Neural cell (in vitro differentiated cells): ENCODE measurements around the gene PRRT2. TPM values are rescaled to one million over a fixed set of nuclear protein-coding genes. Genes with fewer than 3 reads are reported as not detected.
A peak's percentile ranks its signal among the peaks of the same experiment; 100 is the strongest.
"Not testable (repeated sequence)": the region's sequence is repeated elsewhere in the genome, so short reads cannot be mapped to it uniquely, and the experiment has no call there.

ENCODE experiments used
- H2AFZ ChIP-seq: fragments of 200-600, 300-800 bp; sonication (generic), shearing (Covaris generic); 2 replicates; pipeline ENCODE4 v1.6.0; 2014; ENCODE audit warnings: low read depth, mild to moderate bottlenecking, antibody characterized with exemption, low read length, moderate library complexity
- H3F3A ChIP-seq: fragments of 200-600 bp; shearing (Covaris generic); 2 replicates; pipeline ENCODE4 v1.6.1; 2016; ENCODE audit warnings: mild to moderate bottlenecking, moderate library complexity, mixed read lengths, antibody characterized with exemption, low read length; ENCODE audit not compliant: insufficient read depth, poor library complexity, severe bottlenecking
- H3K27ac ChIP-seq: fragments of 200-600, 300-800 bp; sonication (generic), shearing (Covaris generic); 2 replicates; pipeline ENCODE4 v1.5.1; 2014; ENCODE audit warnings: mild to moderate bottlenecking, low read length, moderate library complexity
- H3K27me3 ChIP-seq: fragments of 300-800, 200-600 bp; sonication (generic), shearing (Covaris generic); 2 replicates; pipeline ENCODE4 v1.6.0; 2014; ENCODE audit warnings: mild to moderate bottlenecking, low read depth, low read length, moderate library complexity; ENCODE audit not compliant: insufficient read depth
- H3K36me3 ChIP-seq: fragments of 300-800, 200-600 bp; sonication (generic), shearing (Covaris generic); 2 replicates; pipeline ENCODE4 v1.5.1; 2014; ENCODE audit warnings: mild to moderate bottlenecking, antibody characterized with exemption, low read length, moderate library complexity; ENCODE audit not compliant: insufficient read depth
- H3K4me2 ChIP-seq: fragments of 300-800, 200-600 bp; sonication (generic), shearing (Covaris generic); 2 replicates; pipeline ENCODE4 v1.6.0; 2014; ENCODE audit warnings: mild to moderate bottlenecking, low read length
- H3K4me3 ChIP-seq: fragments of 300-800, 200-600 bp; sonication (generic), shearing (Covaris generic); 2 replicates; pipeline ENCODE4 v1.5.1; 2014; ENCODE audit warnings: mild to moderate bottlenecking, low read length, moderate library complexity
- H3K79me2 ChIP-seq: fragments of 200-600 bp; shearing (Covaris generic); replicated peaks from 2 replicates; pipeline ENCODE4 v1.6.0; 2014; ENCODE audit warnings: mild to moderate bottlenecking, low read length, moderate library complexity; ENCODE audit not compliant: insufficient read depth
- H3K9ac ChIP-seq: fragments of 300-800, 200-600 bp; sonication (generic), shearing (Covaris generic); 2 replicates; pipeline ENCODE4 v1.6.1; 2016; ENCODE audit warnings: mild to moderate bottlenecking, low read length, mixed read lengths
- H3K9me2 ChIP-seq: fragments of 200-600 bp; shearing (Covaris generic); 2 replicates; pipeline ENCODE4 v1.6.1; 2016; ENCODE audit warnings: mild to moderate bottlenecking, low read length, mixed read lengths; ENCODE audit not compliant: insufficient read depth
- H3K9me3 ChIP-seq: fragments of 200-600, 300-800 bp; sonication (generic), shearing (Covaris generic); 2 replicates; pipeline ENCODE4 v1.6.1; 2016; ENCODE audit warnings: mild to moderate bottlenecking, mixed run types, low read length, moderate library complexity, mixed read lengths
- H4K20me1 ChIP-seq: fragments of 200-600 bp; shearing (Covaris generic); 2 replicates; pipeline ENCODE4 v1.6.1; 2016; ENCODE audit warnings: mild to moderate bottlenecking, mixed run types; ENCODE audit not compliant: insufficient read depth
- CTCF ChIP-seq: fragments of 450-650 bp; IDR thresholded peaks from 2 replicates; pipeline ENCODE4 v1.5.1; 2014; ENCODE audit warnings: antibody characterized with exemption, mild to moderate bottlenecking, moderate library complexity; ENCODE audit not compliant: poor library complexity, severe bottlenecking
- EP300 ChIP-seq: fragments of 450-650 bp; conservative IDR thresholded peaks from 2 replicates; pipeline ENCODE4 v1.6.1; 2014; ENCODE audit warnings: antibody characterized with exemption, mild to moderate bottlenecking, moderate library complexity; ENCODE audit not compliant: poor library complexity, severe bottlenecking
- EZH2 ChIP-seq: fragments of 200-600, 300-800 bp; shearing (Covaris generic), sonication (generic); IDR thresholded peaks from 2 replicates; pipeline ENCODE4 v1.6.1; 2014; ENCODE audit warnings: antibody characterized with exemption, low read length, borderline replicate concordance, mild to moderate bottlenecking; ENCODE audit not compliant: insufficient read depth, poor library complexity, severe bottlenecking
- MXI1 ChIP-seq: fragments of 450-650 bp; conservative IDR thresholded peaks from 2 replicates; pipeline ENCODE4 v1.6.1; 2014; ENCODE audit warnings: antibody characterized with exemption, mild to moderate bottlenecking; ENCODE audit not compliant: poor library complexity, severe bottlenecking
- REST ChIP-seq: IDR thresholded peaks from 2 replicates; pipeline ENCODE4 v1.6.1; 2012; ENCODE audit warnings: borderline replicate concordance
- SMC3 ChIP-seq: fragments of 450-650 bp; conservative IDR thresholded peaks from 2 replicates; pipeline ENCODE4 v1.6.1; 2014; ENCODE audit warnings: antibody characterized with exemption, mild to moderate bottlenecking, moderate library complexity; ENCODE audit not compliant: poor library complexity
- TAF1 ChIP-seq: IDR thresholded peaks from 2 replicates; pipeline ENCODE4 v1.6.1; 2012; ENCODE audit warnings: low read depth
- polyA plus RNA-seq: library from polyadenylated mRNA; depleted of rRNA; stranded (reverse); fragments of >200 nt; gene quantifications from 2 replicates; pipeline ENCODE4 v1.2.3, GENCODE V29; 2014

The PRRT2 gene
- polyA plus RNA-seq, 1 donor from 2014 or later, result 84.2 TPM

GRCh38 chr16:29790949-29791844 lies 20.8 kb upstream of the PRRT2 start:
- Histone ChIP-seq H3K27ac (peak overlapping the region; percentile 47), H3K79me2 (peaks cover 46% of the 10 kb centered on the region)
- TF ChIP-seq MXI1, result peak; percentile 58
- no peak for TF ChIP-seq CTCF

GRCh38 chr16:29791845-29792807 lies 19.9 kb upstream of the PRRT2 start:
- H3K36me3 ChIP-seq, result peaks cover 3% of the 10 kb centered on the region
- no peaks in the 10 kb centered on the region for H3K27me3 ChIP-seq
- H3K4me3 ChIP-seq, result peak overlapping the region; percentile 84
- H3F3A ChIP-seq, result no peaks in the 10 kb centered on the region
- H4K20me1 ChIP-seq, result no peaks in the 10 kb centered on the region
- no peak overlapping the region for H2AFZ ChIP-seq
- no peak for TF ChIP-seq EZH2
- no peak for TF ChIP-seq CTCF
- TF ChIP-seq REST, result no peak
- TF ChIP-seq EP300, result no peak
- TF ChIP-seq SMC3, result no peak
- TF ChIP-seq TAF1, result no peak
- no peak for TF ChIP-seq MXI1
- H3K9me2 ChIP-seq, result no peaks in the 10 kb centered on the region
- H3K4me2 ChIP-seq, result peak overlapping the region; percentile 38
- H3K9me3 ChIP-seq, result no peaks in the 10 kb centered on the region
- H3K9ac ChIP-seq, result peak overlapping the region; percentile 57
- no peak overlapping the region for H3K27ac ChIP-seq
- H3K79me2 ChIP-seq, result peaks cover 46% of the 10 kb centered on the region

More at GRCh38 chr16:29790949-29791844, 20.8 kb upstream of the PRRT2 start:
- Histone ChIP-seq H3K27me3 (no peaks in the 10 kb centered on the region), H3K9me2 (no peaks in the 10 kb centered on the region), H2AFZ (peak overlapping the region; percentile 15), H3K4me3 (peak overlapping the region; percentile 84), H3F3A (no peaks in the 10 kb centered on the region), H3K36me3 (no peaks in the 10 kb centered on the region), H3K9me3 (no peaks in the 10 kb centered on the region), H4K20me1 (no peaks in the 10 kb centered on the region), H3K9ac (peak overlapping the region; percentile 57), H3K4me2 (peak overlapping the region; percentile 38)

GRCh38 chr16:29793153-29793552 lies 18.8 kb upstream of the PRRT2 start:
- H4K20me1 ChIP-seq, H3K4me2 ChIP-seq, H3K27me3 ChIP-seq, H3K9me2 ChIP-seq, H3F3A ChIP-seq, H3K9ac ChIP-seq, H3K4me3 ChIP-seq, H3K9me3 ChIP-seq, H2AFZ ChIP-seq, H3K27ac ChIP-seq, H3K36me3 ChIP-seq: not testable (repeated sequence)
- peaks cover 46% of the 10 kb centered on the region for H3K79me2 ChIP-seq
